Measurements from ENCODE around the gene RASL10A.

RASL10A gene

GRCh38 chr22:29277927-29278326 is 37.6 kb downstream of the RASL10A start:
- Histone ChIP-seq H3K9me3 (ENCODE audit: control insufficient read depth, low read length) (no peaks in the 10 kb centered on the region), H3K4me2 (ENCODE audit: low read length) (no peak overlapping the region), H3K9ac (no peak overlapping the region), H3K4me1 (no peaks in the 10 kb centered on the region), H3K27me3 (ENCODE audit: control insufficient read depth, insufficient read depth, low read length) (no peaks in the 10 kb centered on the region), H3K36me3 (ENCODE audit: control insufficient read depth, insufficient read depth, low read length) (no peaks in the 10 kb centered on the region), H3K79me2 (peaks cover 26% of the 10 kb centered on the region), H3K27ac (no peak overlapping the region), H3K4me3 (ENCODE audit: low read depth, low read length) (no peak overlapping the region), H2AFZ (no peak overlapping the region)
- TF ChIP-seq CTCF (IDR thresholded peaks at IDR 0.05), result no peak

- Histone ChIP-seq H3K9me3 (ENCODE audit: control insufficient read depth, low read length) (no peaks in the 10 kb centered on the region), H3K9ac (no peak overlapping the region), H3K79me2 (peaks cover 35% of the 10 kb centered on the region), H3K4me3 (ENCODE audit: low read depth, low read length) (no peak overlapping the region), H3K36me3 (ENCODE audit: control insufficient read depth, insufficient read depth, low read length) (no peaks in the 10 kb centered on the region), H3K4me2 (ENCODE audit: low read length) (no peak overlapping the region), H2AFZ (no peak overlapping the region), H3K27ac (no peak overlapping the region), H3K4me1 (peaks cover 2% of the 10 kb centered on the region), H3K27me3 (ENCODE audit: control insufficient read depth, insufficient read depth, low read length) (no peaks in the 10 kb centered on the region)
- TF ChIP-seq CTCF (IDR thresholded peaks at IDR 0.05), result no peak
Observed at GRCh38 chr22:29275819-29276565, 39.5 kb downstream of the RASL10A start.

- no peak overlapping the region for H3K4me3 ChIP-seq (ENCODE audit: low read depth, low read length)
Observed at GRCh38 chr22:29275167-29275566, 40.3 kb downstream of the RASL10A start.

GRCh38 chr22:29272624-29273023 is 42.9 kb downstream of the RASL10A start:
- Histone ChIP-seq H3K27me3 (ENCODE audit: control insufficient read depth, insufficient read depth, low read length) (no peaks in the 10 kb centered on the region), H3K27ac (no peak overlapping the region), H3K36me3 (ENCODE audit: control insufficient read depth, insufficient read depth, low read length) (no peaks in the 10 kb centered on the region), H3K4me1 (peaks cover 2% of the 10 kb centered on the region), H3K79me2 (peaks cover 41% of the 10 kb centered on the region), H2AFZ (no peak overlapping the region), H3K4me2 (ENCODE audit: low read length) (no peak overlapping the region), H3K9me3 (ENCODE audit: control insufficient read depth, low read length) (no peaks in the 10 kb centered on the region), H3K9ac (no peak overlapping the region), H3K4me3 (ENCODE audit: low read depth, low read length) (no peak overlapping the region)
- no peak for TF ChIP-seq CTCF (IDR thresholded peaks at IDR 0.05)

More at GRCh38 chr22:29275167-29275566, 40.3 kb downstream of the RASL10A start:
- Histone ChIP-seq H3K27me3 (ENCODE audit: control insufficient read depth, insufficient read depth, low read length) (no peaks in the 10 kb centered on the region), H3K36me3 (ENCODE audit: control insufficient read depth, insufficient read depth, low read length) (no peaks in the 10 kb centered on the region), H3K27ac (no peak overlapping the region), H3K9me3 (ENCODE audit: control insufficient read depth, low read length) (no peaks in the 10 kb centered on the region), H3K79me2 (peaks cover 35% of the 10 kb centered on the region), H3K4me1 (peaks cover 2% of the 10 kb centered on the region), H2AFZ (no peak overlapping the region), H3K4me2 (ENCODE audit: low read length) (no peak overlapping the region), H3K9ac (no peak overlapping the region)
- no peak for TF ChIP-seq CTCF (IDR thresholded peaks at IDR 0.05)

Data from parathyroid adenoma (tissue), 2 donors.